SU-DHL-6 (cell line): ENCODE results near the gene TROAP.

Experiments used
- EZH2phosphoT487 ChIP-seq: fragments of 200-600 bp; sonication (generic), shearing (Covaris generic); conservative IDR thresholded peaks from 2 replicates; pipeline ENCODE4 v1.6.1; 2018; ENCODE audit warnings: mild to moderate bottlenecking, antibody characterized with exemption, low read length, moderate library complexity, mixed read lengths
- TF ChIP-seq, protein P1 (sequence below): fragments of 200-600 bp; sonication (generic); IDR thresholded peaks from one replicate; pipeline ENCODE4 v1.5.1; 2017; ENCODE audit warnings: antibody characterized with exemption, mild to moderate bottlenecking, low read length, moderate library complexity; ENCODE audit not compliant: insufficient read depth, poor library complexity, severe bottlenecking

DNA sequence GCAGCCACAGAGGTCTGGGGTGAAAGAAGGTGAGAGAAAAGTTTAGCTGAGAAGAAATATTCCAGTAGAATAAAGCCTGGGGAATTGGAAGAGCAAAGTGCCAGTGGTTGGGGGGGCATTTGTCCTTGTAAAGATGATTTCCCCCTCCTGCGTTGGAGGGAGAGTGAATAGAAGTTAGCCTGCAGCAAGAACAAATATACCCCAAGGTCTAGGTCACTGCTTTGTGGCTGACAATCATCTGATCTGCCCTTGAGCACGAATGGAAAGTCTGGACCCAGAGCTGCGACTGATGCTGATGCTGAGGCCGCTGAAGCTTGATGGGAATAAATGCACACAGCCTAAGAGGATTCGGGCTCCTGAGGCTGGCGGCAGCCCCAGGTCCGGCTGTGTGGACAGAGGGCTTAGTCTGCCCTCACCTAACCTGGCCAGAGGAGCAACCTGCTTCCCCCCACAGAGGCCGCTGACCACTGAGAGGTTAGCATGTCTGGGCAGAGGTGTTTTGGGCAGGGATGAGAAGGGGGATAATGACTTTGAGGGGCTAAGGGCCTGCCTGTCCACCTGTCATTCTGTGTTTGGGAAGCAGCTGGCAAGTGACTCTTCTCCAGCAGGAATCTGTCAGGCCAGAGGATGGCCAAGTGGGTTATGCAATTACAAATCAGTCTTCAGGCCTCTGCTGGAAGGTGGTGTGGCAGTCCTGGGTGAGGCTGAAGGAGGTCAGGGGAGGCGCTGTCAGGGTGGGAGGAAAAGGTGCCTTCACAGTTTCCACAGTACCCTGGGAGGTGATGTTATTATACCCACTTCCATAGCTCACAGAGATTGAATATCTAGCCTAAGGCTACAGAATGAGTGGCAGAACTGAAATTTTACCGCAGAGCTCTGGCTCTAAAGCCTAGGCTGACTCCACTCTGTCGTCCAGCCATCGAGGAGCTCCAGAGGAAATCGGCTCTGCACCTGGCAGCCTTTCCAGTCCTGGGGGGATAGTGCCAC, 46.5 kb upstream of the TROAP start:
- TF ChIP-seq, protein P1, sequence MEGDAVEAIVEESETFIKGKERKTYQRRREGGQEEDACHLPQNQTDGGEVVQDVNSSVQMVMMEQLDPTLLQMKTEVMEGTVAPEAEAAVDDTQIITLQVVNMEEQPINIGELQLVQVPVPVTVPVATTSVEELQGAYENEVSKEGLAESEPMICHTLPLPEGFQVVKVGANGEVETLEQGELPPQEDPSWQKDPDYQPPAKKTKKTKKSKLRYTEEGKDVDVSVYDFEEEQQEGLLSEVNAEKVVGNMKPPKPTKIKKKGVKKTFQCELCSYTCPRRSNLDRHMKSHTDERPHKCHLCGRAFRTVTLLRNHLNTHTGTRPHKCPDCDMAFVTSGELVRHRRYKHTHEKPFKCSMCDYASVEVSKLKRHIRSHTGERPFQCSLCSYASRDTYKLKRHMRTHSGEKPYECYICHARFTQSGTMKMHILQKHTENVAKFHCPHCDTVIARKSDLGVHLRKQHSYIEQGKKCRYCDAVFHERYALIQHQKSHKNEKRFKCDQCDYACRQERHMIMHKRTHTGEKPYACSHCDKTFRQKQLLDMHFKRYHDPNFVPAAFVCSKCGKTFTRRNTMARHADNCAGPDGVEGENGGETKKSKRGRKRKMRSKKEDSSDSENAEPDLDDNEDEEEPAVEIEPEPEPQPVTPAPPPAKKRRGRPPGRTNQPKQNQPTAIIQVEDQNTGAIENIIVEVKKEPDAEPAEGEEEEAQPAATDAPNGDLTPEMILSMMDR, result no peak
- no peak for TF ChIP-seq EZH2phosphoT487
